K562 (cell line): Measurements from ENCODE around the gene DBNDD1. TPM values are rescaled to one million over a fixed set of nuclear protein-coding genes. Genes with fewer than 3 reads are reported as not detected.
A peak's percentile ranks its signal among the peaks of the same experiment; 100 is the strongest.

ENCODE experiments used
- ARNT ChIP-seq, 2 experiments: fragments of 450-650 bp; IDR thresholded peaks; 2 replicates each; pipeline ENCODE4 v1.6.1; 2016; ENCODE audit warnings: mild to moderate bottlenecking in 1 of 2
- BCOR ChIP-seq: fragments of 450-650 bp; IDR thresholded peaks from 2 replicates; pipeline ENCODE4 v1.6.1; 2016
- CHCHD3 ChIP-seq: fragments of 250-450 bp; sonication (Bioruptor Pico); IDR thresholded peaks from 2 replicates; pipeline ENCODE4 v2.1.2; 2022; ENCODE audit warnings: mild to moderate bottlenecking
- DIDO1 ChIP-seq: fragments of 450-650 bp; IDR thresholded peaks from 2 replicates; pipeline ENCODE4 v1.6.1; 2016; ENCODE audit warnings: low read depth, missing biosample characterization, missing genetic modification characterization
- EWSR1 ChIP-seq: fragments of 450-650 bp; IDR thresholded peaks from 2 replicates; pipeline ENCODE4 v1.6.1; 2018; ENCODE audit warnings: borderline replicate concordance, mild to moderate bottlenecking, low read depth, moderate library complexity; ENCODE audit not compliant: partially characterized antibody
- HDAC6 ChIP-seq: IDR thresholded peaks from 2 replicates; pipeline ENCODE4 v1.6.1; 2012; ENCODE audit warnings: low read depth, mild to moderate bottlenecking, control low read depth, inconsistent platforms, low read length, moderate library complexity
- HLTF ChIP-seq: fragments of 450-650 bp; IDR thresholded peaks from 2 replicates; pipeline ENCODE4 v1.6.1; 2016
- HOMEZ ChIP-seq: fragments of 250-450 bp; sonication (Bioruptor Pico); IDR thresholded peaks from 2 replicates; pipeline ENCODE4 v1.4.0; 2020; ENCODE audit warnings: mild to moderate bottlenecking, moderate library complexity
- KAT7 ChIP-seq: sonication (generic); formaldehyde crosslinking; IDR thresholded peaks from 2 replicates; pipeline ENCODE4 v1.8.0; 2022; ENCODE audit warnings: missing genetic modification reagents, mild to moderate bottlenecking, borderline replicate concordance
- LARP7 ChIP-seq: fragments of 450-650 bp; IDR thresholded peaks from 2 replicates; pipeline ENCODE4 v1.6.1; 2016
- MCM5 ChIP-seq: fragments of 450-650 bp; IDR thresholded peaks from 2 replicates; pipeline ENCODE4 v1.6.1; 2016; ENCODE audit warnings: low read depth
- MIER1 ChIP-seq: fragments of 450-650 bp; IDR thresholded peaks from 2 replicates; pipeline ENCODE4 v1.6.1; 2016; ENCODE audit warnings: antibody characterized with exemption, mild to moderate bottlenecking, low read depth
- NFE2 ChIP-seq: IDR thresholded peaks from 2 replicates; pipeline ENCODE4 v1.6.1; 2014; ENCODE audit warnings: antibody characterized with exemption, low read depth
- NKRF ChIP-seq: fragments of 450-650 bp; IDR thresholded peaks from 2 replicates; pipeline ENCODE4 v1.6.1; 2016; ENCODE audit warnings: borderline replicate concordance
- NR1H2 ChIP-seq: sonication (generic); formaldehyde crosslinking; IDR thresholded peaks from 2 replicates; pipeline ENCODE4 v1.4.0; 2020; ENCODE audit warnings: mild to moderate bottlenecking, missing genetic modification reagents
- PCBP2 ChIP-seq: fragments of 200-400 bp; formaldehyde crosslinking; IDR thresholded peaks from 2 replicates; pipeline ENCODE4 v1.6.1; 2018; ENCODE audit warnings: low read length, low read depth, mild to moderate bottlenecking, moderate library complexity; ENCODE audit not compliant: poor library complexity, severe bottlenecking
- POLR2AphosphoS5 ChIP-seq: IDR thresholded peaks from 2 replicates; pipeline ENCODE4 v1.6.1; 2011; ENCODE audit warnings: mild to moderate bottlenecking, low read depth, low read length, moderate library complexity; ENCODE audit not compliant: control insufficient read depth, insufficient read depth
- PYGO2 ChIP-seq: fragments of 450-650 bp; IDR thresholded peaks from 2 replicates; pipeline ENCODE4 v1.6.1; 2016; ENCODE audit warnings: mild to moderate bottlenecking, missing genetic modification characterization, moderate library complexity, missing compliant biosample characterization
- RBM17 ChIP-seq: fragments of 200-400 bp; formaldehyde crosslinking; IDR thresholded peaks from 2 replicates; pipeline ENCODE4 v1.6.1; 2017; ENCODE audit warnings: low read depth, mild to moderate bottlenecking, low read length, borderline replicate concordance
- SP1 ChIP-seq: sonication (generic); formaldehyde crosslinking; IDR thresholded peaks from 2 replicates; pipeline ENCODE4 v1.8.1; 2022; ENCODE audit warnings: mild to moderate bottlenecking, missing genetic modification reagents
- ZNF232 ChIP-seq: sonication (generic); formaldehyde crosslinking; IDR thresholded peaks from 2 replicates; pipeline ENCODE4 v1.8.0; 2022; ENCODE audit warnings: mild to moderate bottlenecking, missing genetic modification reagents
- ZNF764 ChIP-seq: fragments of 250-450 bp; sonication (Bioruptor Pico); IDR thresholded peaks from 2 replicates; pipeline ENCODE4 v1.4.0; 2020; ENCODE audit warnings: low read depth, mild to moderate bottlenecking, moderate library complexity
- polyA plus RNA-seq, 8 experiments: library from polyadenylated mRNA; depleted of rRNA in 4 of 8; stranded (reverse) in 5 of 8; unstranded in 3 of 8; fragments of >200 nt; fragmentation: Nextera tagmentation in 2 of 8; fragmentation: Illumina TruSeq in 1 of 8; extraction: Ambion mirVana in 2 of 8; extraction: Trizol in 1 of 8; gene quantifications; 2 replicates each; pipeline versions ENCODE4 v1.2.1 to v1.2.3, GENCODE V29; 2011 to 2014; ENCODE audit warnings: inconsistent platforms in 1 of 8, missing spikeins in 1 of 8
- total RNA-seq, 7 experiments: library from RNA; depleted of rRNA in 6 of 7; stranded (reverse); fragments of >200 nt in 6 of 7; fragmentation: Illumina TruSeq in 2 of 7; extraction: Trizol in 2 of 7; gene quantifications; 2 replicates each; pipeline versions ENCODE4 v1.2.1 to v1.2.3, GENCODE V29; 2011 to 2021; ENCODE audit warnings: low replicate concordance in 1 of 7
- TF ChIP-seq, protein P1 (sequence below): sonication (generic); formaldehyde crosslinking; IDR thresholded peaks from 2 replicates; pipeline ENCODE4 v1.8.1; 2023; ENCODE audit warnings: mild to moderate bottlenecking, missing genetic modification reagents
- TF ChIP-seq, protein P2 (sequence below): sonication (generic); formaldehyde crosslinking; IDR thresholded peaks from 2 replicates; pipeline ENCODE4 v1.9.0; 2022; ENCODE audit warnings: mild to moderate bottlenecking, missing genetic modification reagents

Gene DBNDD1
- total and polyA plus RNA-seq, 9 of the 15 experiments (the other 6 are each of a cell fraction or from before 2014, with no cell fraction given), result 0.55 to 13.0 (median 5.8) TPM

DNA sequence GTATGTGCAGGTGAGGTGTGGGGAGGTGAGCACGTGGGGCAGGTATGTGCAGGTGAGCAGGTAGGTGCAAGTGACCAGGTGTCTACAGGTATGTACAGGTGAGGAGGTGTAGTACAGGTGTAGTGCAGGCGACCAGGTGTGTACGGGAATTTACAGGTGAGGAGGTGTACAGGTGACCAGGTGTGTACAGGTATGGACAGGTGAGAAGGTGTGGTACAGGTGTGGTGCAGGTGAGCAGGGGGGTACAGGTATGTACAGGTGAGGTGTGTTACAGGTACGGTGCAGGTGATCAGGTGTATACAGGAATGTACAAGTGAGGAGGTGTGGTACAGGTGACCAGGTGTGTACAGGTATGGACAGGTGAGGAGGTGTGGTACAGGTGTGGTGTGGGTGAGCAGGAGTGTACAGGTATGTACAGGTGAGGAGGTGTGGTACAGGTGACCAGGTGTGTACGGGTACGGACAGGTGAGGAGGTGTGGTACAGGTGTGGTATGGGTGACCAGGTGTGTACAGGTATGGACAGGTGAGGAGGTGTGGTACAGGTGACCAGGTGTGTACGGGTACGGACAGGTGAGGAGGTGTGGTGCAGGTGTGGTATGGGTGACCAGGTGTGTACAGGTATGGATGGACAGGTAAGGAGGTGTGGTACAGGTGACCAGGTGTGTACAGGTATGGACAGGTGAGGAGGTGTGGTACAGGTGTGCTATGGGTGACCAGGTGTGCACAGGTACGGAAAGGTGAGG, 12.8 kb upstream of the DBNDD1 start (continued):
- no peak for TF ChIP-seq HOMEZ (CRISPR knock-in tag)
- TF ChIP-seq PCBP2, result no peak
- TF ChIP-seq POLR2AphosphoS5, result no peak
- TF ChIP-seq PYGO2 (tag), result no peak
- TF ChIP-seq ZNF232, result no peak; the same call in 1 of the 2 replicates
- no peak for TF ChIP-seq ZNF764 (CRISPR knock-in tag)
- TF ChIP-seq MCM5, result no peak
- no peak for TF ChIP-seq KAT7
- TF ChIP-seq HLTF, result no peak
- TF ChIP-seq DIDO1, result no peak
- no peak for TF ChIP-seq NKRF
- no peak for TF ChIP-seq CHCHD3
- TF ChIP-seq, protein P1, sequence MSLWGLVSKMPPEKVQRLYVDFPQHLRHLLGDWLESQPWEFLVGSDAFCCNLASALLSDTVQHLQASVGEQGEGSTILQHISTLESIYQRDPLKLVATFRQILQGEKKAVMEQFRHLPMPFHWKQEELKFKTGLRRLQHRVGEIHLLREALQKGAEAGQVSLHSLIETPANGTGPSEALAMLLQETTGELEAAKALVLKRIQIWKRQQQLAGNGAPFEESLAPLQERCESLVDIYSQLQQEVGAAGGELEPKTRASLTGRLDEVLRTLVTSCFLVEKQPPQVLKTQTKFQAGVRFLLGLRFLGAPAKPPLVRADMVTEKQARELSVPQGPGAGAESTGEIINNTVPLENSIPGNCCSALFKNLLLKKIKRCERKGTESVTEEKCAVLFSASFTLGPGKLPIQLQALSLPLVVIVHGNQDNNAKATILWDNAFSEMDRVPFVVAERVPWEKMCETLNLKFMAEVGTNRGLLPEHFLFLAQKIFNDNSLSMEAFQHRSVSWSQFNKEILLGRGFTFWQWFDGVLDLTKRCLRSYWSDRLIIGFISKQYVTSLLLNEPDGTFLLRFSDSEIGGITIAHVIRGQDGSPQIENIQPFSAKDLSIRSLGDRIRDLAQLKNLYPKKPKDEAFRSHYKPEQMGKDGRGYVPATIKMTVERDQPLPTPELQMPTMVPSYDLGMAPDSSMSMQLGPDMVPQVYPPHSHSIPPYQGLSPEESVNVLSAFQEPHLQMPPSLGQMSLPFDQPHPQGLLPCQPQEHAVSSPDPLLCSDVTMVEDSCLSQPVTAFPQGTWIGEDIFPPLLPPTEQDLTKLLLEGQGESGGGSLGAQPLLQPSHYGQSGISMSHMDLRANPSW (CRISPR knock-in tag), result no peak
- no peak for TF ChIP-seq BCOR
- no peak for TF ChIP-seq RBM17
- peak; percentile 73; the same call in 1 of the 2 replicates for TF ChIP-seq NR1H2
- TF ChIP-seq HDAC6, result no peak
- no peak for TF ChIP-seq ARNT (IDR thresholded peaks at IDR 0.05)
- TF ChIP-seq MIER1, result no peak
- no peak for TF ChIP-seq SP1
- TF ChIP-seq NFE2, result no peak
- no peak for TF ChIP-seq EWSR1
- TF ChIP-seq, protein P2, sequence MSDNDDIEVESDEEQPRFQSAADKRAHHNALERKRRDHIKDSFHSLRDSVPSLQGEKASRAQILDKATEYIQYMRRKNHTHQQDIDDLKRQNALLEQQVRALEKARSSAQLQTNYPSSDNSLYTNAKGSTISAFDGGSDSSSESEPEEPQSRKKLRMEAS, result no peak
- TF ChIP-seq LARP7, result no peak
